Kidney capillary endothelial cell (primary cell): ENCODE data around the gene PTMA.
"Not testable (repeated sequence)": the region's sequence is repeated elsewhere in the genome, so short reads cannot be mapped to it uniquely, and the experiment has no call there.

ENCODE experiments used
- DNase-seq: peaks from one replicate; pipeline ENCODE4 v3.0.0-alpha.2; 2018; ENCODE audit warnings: low spot score

PTMA gene

DNA sequence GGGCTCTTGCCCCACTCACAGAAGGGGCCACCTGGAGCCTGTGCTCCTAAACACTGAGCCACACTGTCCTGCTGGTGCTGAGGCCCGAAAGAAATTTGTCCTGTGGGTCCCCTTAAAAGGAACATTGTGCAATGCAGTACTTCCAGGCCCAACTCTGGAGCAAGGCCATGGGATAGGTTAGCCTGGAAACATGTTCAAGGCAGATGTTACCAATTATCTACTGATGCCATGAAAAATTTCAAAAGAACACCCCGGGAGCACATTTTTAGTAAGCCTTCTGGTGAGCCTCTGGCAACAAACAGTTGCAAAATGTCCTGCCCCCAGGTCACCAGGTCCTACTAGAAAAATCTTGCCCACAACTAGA lies 12.3 kb upstream of the PTMA start:
- no peak for DNase-seq

DNA sequence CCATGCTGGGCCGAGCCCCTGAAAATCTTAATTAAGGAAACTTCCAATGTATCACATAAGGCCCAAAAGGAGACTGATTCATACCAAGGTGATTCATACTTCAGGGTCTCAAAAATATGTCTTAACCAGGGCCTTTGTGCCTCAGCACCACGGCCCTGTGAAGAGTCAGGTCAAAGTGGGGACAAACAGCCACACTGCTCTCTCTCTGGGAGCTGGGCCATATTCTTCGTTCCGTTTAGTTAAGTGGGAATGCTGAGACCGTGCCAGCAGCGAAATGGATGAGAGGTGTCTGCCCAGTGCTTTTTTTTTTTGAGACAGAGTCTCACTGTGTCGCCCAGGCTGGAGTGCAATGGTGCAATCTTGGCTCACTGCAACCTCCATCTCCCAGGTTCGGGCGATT lies 9.3 kb upstream of the PTMA start:
- DNase-seq, result no peak

DNA sequence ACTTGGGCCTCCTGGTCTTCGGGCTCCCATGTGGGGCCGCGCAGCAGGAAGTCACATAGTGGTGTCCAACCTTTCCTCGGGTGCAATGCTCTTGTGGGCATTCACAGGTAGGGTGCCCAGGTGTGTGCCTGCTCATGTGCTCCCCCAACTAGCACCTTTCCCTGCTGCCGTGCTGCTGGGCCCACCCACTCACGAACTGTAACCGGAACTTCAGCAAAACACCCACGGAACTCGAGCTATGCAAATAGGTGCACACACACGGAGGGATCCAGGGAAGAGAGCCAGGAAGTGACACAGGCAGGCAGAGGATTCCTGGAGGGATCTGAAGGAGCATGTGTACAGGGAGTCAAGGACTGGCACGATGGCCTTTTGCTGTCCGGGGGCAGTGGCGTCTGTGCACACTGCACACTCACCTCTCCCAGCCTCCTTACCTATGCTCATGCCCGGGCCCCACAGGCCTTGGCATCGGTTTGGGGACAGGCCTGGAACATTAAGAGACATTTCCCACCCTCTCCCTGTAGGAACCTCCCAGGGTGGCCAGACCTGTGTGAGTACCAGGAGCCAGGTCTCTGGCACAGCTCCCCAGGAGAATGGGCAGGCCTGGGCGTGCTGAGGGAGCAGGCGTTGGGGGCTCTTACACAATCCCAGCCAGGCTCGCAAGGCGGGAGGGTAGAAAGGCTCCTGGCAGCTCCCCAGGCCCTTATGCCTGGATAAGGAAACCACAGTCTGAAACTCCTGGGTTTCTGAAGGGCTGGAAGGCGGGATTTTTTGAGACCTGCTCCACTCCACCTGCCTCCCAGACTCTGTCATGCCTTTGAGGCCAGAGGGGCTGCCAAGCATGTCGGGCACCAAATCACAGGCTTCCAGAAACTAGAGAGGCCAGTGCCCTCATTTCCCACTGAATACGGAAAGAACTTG lies 6.6 kb upstream of the PTMA start:
- no peak for DNase-seq

DNA sequence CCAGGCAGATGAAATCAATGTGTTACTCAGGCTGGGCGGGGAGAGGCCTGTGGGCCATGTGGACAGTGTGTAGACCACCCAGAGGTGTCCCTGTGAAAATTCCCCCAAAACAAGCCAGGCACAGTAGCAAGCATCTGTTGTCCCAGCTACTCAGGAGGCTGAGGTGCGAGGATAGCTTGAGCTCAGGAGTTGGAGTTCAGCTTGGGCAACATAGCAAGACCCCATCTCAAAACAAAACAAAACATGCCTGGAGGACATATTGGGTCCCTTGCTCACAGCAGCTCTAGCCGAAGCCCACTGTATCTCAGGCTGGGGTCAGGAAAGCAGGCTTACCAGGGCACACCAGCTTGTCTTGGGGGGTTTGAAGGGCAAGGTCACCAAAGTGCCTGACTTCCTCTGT lies 4.3 kb upstream of the PTMA start:
- no peak for DNase-seq

DNA sequence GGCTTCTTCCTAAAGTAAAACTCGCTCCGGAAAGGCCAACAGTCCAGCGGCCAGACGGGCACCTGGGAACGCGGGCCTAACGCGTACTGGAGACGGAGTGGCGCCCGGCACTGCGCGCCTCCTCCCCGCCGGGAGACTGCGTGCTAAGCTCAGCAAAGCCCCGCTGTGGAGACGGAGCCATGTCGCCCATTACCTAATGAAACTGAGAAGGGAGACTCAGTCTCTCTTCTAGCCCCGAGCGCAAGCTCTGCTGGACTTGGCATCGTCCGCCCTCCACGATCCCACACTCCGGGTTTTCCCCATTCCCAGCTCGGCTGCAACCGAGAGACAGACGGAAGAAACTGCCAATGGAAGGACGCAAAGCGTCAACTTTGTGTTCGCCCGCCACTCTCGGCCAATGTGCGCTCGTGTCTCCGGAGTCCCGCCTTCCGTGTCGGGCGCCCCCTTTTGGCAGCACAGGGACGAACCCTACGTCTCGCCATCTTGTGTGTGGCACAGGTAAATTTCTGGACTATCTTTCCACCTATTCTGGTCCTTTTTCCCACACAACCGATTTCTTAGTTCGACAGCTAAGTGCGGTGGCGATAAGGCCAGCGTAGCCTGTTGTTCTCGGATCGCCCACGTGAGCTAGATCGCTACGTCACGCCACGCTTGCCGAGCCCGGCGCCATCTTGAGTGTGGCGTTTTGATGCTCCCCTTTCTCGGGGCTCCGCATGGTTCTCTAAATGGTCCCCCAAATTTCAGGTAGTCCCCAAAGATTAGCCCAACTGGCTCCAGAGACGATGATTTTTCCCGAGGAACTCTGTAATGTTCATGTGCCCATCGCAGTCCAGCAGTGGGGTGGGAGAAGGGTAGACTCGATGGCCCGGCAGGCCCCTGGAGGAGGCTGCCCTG lies 1.3 kb upstream of the PTMA start:
- DNase-seq, result peak; percentile 93

DNA sequence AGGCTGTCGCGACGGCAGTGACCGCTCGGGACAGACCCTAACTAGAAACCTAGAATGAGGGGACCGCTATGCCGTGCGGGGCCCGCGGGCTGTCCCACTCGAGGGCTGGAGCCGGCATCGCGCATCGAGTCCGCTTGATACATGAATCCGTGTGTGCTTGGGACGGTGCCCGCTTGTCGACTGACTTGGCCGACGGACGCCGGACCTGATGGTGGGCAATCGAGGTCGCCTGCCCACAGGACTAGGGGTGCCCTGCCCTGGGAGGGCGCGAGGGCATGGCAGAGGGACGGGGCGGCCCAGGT lies 749 bp upstream of the PTMA start:
- no peak for DNase-seq

DNA sequence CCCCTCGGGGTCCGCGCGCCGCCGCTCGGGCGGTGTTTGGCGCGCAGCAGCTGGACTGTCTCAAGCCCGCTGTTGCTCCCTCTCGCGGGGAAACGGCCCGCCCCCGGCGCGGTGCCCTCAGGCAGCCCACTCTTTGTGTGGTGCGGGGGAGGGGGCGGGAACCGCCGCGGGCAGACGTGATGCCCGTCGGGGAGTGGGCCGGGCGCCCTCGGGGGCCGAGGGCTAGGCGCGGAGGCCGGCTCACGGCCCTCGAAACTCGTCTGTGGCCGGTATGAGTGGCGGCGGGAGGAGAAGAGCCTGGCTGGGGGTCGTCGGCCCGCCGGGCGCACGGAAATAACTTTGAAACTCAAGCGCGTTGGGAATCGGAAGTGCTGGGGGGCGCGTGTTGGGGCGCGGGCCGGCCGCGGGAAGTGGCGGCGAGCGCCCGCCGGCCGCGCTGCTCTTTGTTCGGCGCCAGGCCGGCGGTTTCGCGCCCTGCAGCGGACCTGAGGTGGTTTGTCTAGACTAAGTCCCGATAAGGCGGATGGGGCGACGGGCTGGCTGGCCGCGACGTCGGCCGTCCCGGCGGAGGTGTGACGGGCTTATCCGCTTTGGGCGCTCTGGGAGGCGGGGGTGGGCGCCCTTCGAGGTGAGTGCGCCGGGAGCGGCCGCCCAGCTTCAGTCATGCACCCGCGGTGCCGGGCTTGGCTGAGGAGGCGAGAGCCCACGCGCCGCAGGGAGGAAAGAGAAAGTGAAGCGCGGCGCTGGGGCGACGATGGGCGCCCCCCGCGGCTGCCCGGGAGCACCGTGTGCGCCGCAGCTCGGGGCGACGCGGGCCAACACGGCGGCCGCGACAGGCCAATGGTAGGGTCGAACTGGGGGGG lies 679 bp downstream of the PTMA start:
- peak; percentile 23 for DNase-seq

DNA sequence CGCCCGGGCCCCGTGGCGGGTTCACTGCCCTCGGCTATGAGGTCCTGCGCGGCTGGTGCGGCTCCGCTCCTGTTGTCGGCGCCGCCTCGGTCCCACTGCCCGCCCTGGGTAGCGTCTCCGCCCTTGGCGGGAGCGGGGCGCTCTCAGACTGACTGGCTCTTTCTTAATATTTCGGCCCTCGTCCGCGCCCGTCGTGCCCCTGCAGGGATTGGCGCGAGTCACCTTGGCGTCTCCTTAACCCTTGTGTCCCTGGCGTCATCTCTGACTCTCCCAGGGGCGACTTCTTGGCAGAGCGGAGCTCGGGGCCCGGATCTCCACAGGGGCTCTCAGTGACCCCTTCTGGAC lies 1.3 kb downstream of the PTMA start:
- DNase-seq, result no peak

DNA sequence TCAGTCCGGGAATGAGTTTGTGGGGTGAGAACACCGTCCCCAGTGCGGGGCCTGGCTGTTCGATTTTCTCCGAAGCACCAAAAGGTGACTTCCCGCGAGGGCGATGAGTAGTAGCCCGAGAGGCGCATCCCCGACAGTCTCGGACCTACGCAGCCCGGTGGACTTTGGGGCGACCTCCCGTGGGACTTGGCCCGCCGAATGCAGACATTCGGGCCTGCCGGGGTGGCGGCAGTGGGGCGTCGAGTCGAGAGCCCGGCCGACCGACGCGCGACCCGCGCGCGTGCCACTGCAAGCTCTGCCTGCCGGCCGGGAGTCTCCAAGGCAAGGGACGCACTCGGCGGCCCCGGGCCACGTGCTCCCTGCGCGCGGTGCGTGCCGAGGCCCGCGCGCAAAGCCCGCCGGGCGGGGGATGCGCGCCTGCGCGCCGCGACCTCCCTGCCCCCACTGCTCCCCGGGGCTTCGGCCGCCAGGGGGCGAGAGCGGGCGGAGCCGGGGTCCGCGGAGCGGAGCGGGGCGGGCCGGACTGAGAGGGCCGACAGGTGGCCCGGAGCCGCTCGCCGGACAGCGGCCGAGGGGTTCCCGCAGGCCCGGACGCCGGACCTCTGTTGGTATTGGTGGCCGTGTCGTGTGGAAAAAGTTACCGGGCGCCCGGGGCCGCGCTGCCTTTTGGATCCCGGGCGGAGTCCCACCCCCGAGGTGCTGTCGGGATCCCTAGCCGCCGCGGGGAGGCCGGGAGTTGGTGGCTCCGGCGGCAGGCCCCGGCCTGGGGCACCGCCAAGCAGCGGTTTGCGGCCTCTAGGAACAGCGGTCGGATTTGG lies 1.9 kb downstream of the PTMA start:
- peak; percentile 79 for DNase-seq

DNA sequence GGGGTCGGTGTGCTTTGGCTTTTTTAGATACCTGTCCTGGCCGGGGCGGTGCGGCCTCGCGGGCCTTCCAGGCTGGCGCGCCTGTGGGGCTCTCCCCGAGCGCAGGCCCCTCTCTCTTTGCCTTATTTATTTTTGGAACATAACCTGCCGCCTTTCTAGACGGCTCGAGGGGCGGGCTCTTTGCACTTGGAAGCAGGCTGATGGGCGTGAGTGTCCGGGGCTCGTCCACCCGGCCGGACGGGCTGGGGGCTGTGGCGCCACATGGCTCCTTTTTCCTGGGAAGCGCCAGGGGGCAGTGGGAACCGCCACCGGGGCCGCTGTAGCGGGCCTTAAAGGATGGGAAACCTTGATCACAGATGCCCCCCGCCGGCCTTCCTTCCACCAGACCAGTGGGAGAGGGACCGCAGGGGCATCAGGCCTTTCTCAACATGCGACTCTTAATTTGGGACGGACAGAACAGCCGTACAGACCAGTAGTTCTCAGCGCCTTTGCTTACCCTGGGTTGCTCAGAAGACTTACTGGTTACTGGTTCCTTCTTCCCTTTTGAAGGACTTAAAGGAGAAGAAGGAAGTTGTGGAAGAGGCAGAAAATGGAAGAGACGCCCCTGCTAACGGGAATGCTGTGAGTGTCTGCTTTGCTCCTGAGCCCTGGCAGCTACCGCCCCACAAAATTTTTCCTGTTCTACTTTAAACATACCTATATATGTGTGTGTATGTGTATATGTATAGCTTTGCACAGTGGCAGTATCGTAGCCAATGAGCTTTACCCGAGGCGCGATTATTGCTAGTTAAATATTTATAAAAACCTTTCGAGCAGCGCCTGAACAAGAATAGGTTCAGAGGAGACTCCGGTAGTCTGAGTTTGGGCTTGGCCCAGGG lies 2.7 kb downstream of the PTMA start:
- peak; percentile 16 for DNase-seq

DNA sequence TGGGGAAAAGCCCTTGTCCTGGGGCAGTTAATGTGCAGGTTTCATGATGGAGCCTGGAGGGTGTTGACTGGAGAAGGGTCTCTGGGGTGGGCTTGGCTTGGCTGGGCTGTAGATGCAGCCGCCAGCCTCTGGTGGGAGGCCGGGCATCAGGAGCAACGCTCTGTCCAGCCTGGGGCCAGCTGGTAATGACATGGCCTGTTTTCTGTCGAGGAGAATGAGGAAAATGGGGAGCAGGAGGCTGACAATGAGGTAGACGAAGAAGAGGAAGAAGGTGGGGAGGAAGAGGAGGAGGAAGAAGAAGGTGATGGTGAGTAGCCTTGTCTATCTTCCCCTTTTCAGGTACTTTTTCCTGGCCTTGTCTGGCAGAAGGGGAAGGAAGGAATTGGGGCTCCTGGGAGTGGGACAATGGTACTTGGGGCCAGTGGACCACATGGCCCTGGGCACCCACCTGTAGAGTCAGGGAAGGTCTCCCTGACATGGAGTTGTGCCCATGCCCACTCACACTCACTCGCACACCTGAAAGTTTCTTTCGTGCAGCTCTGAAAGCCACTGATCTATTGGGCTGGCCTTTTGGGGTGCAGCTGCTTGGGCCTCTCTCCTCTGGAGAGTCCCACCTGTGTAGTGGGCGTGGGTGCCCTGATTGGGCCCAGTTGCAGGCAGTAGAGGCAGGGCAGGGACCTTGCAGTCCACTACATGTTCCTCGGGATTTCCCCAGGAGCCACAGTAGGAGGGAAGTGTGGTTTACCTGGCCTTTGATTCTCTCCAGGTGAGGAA lies 3.5 kb downstream of the PTMA start:
- DNase-seq, result no peak

DNA sequence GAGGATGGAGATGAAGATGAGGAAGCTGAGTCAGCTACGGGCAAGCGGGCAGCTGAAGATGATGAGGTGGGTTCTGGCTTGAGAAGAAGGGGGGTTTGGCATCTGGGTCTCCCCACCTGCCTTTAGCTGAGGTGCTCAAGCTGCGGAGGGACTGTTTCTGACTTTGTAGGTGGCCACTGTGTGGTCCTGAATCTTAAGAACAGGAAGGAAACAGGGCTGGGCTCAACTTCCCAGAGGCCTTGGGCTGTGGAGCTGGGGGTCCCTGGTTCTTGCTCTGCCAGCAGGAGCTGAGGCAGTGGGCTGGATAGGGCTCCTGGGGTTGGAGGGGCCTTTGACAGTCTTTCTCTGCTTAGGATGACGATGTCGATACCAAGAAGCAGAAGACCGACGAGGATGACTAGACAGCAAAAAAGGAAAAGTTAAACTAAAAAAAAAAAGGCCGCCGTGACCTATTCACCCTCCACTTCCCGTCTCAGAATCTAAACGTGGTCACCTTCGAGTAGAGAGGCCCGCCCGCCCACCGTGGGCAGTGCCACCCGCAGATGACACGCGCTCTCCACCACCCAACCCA lies 4.2 kb downstream of the PTMA start:
- DNase-seq, result not testable (repeated sequence)

DNA sequence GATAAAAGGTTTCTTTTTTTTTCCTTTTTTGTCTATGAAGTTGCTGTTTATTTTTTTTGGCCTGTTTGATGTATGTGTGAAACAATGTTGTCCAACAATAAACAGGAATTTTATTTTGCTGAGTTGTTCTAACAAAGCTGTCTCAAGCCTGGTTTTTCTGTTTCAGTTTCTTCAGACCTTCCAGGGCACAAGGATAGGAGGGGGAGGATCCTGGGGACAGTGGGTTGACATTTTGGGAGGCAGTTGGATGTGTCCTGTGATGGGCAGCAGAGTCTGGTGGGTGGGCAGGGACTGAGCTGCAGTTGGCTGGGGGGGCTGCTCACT lies 5.0 kb downstream of the PTMA start:
- DNase-seq, result not testable (repeated sequence)

DNA sequence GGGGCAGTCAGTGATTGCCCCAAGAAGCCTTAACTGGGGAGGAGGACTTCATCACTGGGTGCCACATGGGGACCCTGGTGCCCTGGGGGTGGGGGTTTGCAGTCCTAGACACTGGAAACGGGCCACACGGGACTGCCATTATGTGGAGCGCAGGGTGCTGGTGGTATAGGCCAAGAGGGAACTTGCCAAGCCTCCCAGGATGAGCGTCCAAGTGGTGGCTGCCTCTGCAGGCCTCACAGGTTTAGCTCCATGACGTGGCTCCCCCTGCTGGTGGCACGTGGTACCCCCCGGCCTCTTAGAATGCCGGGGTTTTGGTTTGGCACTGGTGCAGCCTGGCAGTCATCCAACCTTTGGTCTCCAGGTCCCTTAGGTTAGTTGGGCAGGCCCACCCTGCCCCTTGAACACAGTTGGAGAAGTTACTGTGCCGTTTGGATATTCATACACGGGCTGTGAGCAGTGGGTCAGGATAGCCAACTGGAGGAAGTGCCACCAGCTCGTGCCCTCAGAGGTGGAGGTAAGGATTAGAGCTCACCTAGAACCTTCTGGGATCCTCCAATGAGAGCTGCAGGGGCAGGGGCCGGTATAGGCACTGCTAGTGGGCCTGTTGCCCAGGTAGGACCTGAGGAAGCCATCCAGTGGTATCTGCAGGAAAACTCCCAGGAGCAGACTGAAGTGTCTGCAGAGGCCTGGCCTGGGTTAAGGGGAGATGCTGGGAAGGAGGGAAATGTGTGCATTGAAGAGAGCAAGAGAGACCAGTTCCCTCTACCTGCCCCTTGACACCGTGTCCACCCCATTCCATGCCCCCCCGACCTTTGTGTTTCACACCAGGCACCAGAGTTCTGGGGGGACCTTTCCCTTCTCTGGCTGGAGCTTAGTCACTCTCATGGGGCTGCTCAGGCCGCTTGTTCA lies 5.7 kb downstream of the PTMA start:
- DNase-seq, result peak; percentile 75

DNA sequence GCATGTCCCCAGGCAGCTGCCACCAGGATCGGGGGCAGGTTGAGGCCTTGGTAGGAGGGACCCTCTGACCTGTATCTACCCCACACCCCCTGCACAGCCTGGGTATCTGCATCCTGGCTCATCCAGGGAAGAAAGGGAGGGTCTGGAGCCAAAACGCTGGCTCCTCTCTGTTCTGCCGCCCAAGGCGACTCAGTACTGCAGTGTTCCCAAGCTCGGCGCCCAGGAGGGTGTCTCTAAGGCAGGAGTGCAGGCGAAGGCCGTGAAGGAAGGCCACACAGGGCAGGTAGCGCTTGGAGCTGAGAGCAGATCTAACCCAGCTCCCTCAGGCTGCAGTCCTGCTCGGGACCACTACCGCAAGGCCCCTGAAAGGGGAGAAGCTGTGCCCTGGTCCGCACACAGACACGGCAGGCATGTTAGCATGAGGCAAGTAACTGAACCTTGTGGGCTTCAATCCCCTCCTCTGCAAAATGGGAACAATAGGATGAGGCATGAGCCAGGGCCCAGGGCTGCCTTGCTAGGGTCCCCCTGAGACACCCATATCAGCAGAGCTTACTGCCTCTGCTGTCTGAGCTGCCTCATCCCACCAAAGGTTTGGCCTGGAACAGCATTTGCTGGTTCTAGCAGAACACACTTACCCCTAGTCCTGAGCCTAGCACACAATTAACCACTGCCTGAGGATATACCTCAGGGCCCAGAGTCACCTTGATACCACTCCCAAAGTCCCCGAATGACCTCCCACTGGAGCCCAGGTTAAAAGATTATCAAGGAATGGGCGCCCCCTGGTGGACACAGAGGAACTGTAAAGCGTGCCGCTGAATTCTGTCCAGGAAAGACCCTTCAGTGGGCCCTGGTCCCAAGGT lies 6.5 kb downstream of the PTMA start:
- peak; percentile 56 for DNase-seq

DNA sequence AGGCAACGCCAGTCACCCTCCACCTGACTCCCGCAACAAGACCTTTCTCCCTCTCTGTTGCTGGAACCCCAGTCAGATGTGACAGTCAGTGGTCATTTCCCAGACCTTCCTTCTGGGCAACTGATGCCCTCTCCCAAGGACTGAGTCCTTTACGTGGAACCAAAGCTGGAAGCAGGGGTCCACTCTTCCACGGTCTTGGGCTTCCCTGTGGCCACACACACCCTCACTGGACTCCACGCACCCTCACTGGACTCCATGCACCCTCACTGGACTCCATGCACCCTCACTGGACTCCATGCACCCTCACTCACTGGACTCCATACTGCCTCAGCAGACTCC lies 7.1 kb downstream of the PTMA start:
- DNase-seq, result no peak

DNA sequence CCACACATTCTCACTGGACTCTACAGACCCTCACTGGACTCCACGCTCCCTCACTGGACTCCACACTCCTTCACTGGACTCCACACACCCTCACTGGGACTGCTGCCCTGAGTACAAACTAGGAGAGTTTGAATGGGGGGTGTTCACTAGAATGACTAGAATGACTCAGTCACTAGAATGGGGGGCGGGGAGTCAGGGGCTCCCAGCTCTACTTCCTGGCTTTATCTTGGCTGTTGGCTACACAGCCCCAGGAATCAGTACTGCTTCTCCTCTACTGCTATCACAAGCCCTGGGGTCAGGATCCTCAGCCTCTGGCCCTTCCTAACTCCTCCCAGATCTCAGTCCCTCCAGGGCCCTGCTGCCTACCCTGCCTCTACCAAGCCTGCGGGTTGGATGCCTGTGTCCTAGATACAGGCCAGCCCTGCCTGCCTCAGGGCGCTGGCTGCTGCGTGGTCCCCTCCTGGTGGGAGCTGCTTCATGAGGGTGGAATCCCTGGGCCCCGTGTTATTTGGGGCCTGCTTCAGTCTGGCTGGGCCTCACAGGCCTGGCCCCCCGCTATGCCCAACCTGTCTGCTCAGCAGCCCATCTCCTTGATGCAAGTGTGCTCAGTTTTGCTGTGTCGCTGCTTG lies 7.8 kb downstream of the PTMA start:
- peak; percentile 64 for DNase-seq
